Activated naive CD8-positive, alpha-beta T cell treated with anti-CD3 and anti-CD28 coated beads, Interleukin-2, amount 50 U/mL, for 16 hours (primary cell): ENCODE data around the gene XPO4.
"Not testable (repeated sequence)": the region's sequence is repeated elsewhere in the genome, so short reads cannot be mapped to it uniquely, and the experiment has no call there.

ENCODE experiments used
- DNase-seq: peaks from one replicate; pipeline ENCODE4 v3.0.0-alpha.2; 2020; ENCODE audit warnings: low read depth, low spot score

Gene XPO4

DNA sequence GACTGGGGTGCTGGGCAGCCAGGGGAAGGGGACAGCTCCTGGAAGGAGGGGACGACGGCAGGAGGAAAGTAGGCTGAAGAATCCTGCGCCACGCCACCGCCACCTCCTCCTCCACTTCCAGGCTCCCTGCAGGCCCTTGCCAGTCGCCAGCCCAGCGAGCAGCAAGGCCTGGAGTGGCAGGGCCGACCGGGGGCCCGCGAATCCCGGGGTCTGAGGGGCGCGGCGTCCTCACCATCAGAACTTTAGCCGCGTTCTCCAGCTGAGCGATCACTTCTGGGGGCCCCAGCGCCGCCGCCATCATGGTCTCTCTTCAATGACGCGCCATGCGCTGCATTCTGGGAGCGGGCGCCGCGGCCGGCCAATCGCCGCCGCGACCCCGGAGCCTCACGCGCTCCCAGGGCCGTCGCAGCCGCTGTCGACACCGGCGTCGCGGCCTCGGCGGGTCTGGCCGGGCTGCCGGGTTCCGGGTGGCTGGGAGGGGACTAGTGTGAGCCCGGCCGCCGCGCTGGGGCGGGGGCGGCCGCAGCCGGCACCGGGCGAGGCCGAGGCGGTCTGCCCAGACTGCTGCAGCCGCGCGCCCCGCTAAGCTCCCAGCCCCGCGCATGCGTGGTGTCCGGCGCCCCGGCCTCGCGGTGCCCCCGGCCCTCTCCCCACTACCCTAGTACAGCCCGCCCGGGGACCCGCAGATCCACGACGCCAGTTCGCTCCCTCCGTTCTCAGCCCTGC lies at the start of gene XPO4:
Gene XPO4, minus strand, starts transcription at position 309 of the 726 bp plus-strand sequence. Its CDS starts 8 bp downstream, at position 301.
- DNase-seq = peak; percentile 62

DNA sequence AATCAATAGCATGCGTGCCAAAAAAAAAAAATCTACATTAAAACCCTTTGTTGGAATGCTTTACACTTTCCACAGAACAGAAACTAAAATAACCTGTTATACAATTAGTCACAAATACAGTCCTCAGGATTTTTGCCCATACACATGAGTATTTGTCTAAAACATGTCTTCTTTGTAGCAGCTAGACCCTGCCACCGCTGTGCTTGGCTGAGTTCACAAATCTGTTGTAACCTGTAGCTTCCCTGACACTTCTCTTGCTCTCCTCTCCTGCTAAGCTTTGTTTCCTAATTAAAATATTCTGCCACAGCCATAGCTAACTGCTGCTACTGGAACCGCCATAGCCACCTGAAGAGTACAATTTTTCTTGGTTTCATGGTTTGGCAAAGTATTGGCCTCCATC lies 45.5 kb upstream of the XPO4 start:
- not testable (repeated sequence) for DNase-seq

DNA sequence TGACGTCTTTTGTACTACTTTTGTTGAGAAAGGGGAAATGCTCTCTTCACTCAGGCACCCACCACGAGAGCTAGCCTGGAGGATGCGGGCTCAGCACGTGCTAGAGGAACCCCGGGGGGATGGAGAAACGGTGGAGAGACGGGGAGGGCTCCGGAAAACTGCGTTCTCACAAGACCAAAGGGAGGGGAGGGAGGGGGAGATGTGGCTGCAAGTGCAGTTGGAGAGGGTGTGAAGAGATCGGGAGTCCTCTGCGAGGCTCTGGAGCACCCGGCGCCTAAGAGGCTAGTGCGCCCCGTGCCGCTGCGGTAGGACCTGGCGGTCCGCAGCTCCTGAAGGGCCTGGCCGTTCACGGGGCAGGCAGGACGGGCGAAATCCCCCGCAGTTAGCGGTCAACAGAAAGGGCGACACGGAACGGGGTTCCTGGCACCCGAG lies 43.4 kb upstream of the XPO4 start:
- DNase-seq = no peak

DNA sequence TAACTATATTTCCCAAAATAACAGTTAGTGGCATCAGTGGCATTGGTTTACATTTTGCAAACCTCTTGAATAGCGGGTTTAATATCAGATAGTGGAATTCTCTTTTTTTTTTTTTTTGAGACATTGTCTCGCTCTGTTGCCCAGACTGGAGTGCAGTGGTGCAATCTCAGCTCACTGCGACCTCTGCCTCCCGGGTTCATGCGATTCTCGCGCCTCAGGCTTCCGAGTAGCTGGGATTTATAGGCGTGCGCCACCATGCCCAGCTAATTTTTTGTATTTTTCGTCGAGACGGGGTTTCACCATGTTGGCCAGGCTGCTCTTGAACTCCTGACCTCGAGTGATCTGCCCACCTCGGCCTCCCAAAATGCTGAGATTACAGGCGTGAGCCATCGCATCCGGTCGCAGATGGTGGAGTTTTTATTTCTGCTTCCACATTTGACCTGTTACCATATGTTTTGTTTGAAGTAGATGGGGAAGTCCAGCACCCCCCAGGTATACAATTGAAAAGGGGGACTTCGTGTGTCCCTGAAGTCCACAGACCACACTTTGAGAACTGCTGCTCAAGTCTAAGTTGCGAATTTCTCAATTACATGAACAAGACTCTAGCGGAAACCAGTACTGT lies 40.5 kb upstream of the XPO4 start:
- DNase-seq = no peak

GRCh38 chr13:20940511-20940910 lies 38.0 kb upstream of the XPO4 start:
- DNase-seq = not testable (repeated sequence)

DNA sequence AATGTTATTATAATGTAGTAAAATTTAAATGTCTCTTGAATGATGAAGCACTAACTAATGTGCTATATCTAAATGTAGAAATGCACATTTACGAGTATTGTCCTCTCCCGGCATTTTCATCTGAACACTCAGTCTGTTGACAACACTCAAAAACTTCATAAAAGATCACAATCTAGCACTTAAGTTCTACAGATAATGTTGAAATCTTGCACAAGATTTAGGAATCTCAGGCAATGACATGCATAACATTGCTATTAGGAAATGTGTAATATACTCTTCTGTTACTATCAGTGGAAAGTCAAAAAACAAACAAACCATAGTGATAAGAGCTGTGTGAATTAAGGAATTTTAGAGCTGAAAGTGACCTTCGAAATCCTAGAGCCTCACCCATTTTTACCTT lies 37.5 kb upstream of the XPO4 start:
- no peak for DNase-seq

DNA sequence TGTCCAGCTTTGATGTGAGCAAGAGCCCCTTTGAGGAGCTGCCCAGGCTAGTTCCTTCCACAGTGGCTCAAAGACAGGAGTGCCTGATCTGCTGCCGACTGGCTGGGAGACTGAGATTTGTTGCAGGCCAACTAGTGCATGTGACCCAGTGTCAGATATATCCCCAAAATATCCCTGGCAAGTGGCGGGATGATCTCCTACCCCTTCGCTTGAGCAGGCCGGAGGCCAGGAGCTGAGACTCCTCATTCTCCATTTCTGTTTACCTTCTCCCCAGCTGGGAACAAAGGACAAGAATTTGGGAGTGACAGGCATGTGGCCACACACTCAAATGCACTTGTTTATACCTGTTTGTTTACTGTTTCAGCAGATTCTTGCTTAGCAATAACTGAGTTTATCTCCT lies 37.1 kb upstream of the XPO4 start:
- DNase-seq = no peak

DNA sequence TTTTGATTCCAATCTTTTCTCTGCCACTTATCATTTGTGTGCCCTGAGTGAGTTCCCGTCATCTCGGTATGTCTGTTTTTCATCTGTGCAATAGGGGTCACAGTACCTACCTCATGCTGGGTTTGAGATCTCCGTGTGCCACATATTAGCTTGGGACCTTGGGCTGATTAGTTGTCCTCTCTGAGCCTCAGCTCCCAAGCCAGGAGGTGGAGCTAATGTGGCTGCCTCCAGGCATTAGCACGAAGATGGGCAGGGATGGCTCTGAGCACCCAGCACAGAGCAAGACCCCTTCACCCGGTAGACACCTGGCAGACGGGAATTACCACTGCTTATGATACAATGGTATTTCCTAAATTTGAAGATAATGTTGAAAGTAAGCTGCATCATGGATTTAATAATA lies 35.8 kb upstream of the XPO4 start:
- DNase-seq = no peak

DNA sequence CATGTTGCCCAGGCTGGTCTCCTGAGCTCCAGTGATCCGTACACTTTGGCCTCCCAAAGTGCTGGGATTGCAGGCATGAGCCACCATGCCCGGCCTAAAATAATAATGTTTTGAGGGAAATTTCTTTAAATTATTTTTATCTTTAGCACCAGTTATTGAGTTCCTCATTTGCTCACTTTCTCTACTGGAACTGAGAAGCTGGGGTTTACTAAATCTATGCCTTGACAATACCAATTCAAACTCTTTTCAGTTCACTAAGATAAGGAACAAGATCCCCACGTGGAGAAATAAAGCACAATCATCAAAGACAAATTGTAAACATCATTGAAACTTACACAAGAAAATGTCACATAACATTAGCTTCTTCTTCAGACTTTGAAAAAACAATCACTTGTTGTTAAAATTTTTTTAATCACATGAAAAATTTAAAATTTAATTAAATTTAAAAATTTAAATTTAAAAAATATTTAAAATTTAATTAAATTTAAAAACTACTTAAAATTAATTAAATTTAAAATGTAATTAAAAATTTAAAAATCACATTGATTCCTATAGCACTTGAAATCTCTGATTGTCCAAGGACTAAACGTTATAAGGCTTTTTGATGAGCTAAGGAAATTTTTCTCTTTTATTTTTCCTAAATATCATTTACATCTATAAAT lies 25.2 kb upstream of the XPO4 start:
- no peak for DNase-seq

DNA sequence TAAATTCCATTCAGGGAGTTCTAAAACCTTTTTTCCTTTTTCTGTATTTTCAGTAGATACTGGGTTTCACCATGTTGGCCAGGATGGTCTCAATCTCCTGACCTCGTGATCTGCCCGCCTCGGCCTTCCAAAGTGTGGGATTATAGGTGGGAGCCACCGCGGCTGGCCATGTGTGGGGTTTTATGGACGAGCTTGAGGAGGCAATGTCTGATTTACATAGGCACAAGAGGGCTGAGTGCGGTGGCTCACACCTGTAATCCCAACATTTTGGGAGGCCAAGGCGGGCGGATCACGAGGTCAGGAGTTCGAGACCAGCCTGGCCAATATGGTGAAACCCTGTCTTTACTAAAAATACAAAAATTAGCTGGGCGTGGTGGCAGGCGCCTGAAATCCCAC lies 22.8 kb upstream of the XPO4 start:
- not testable (repeated sequence) for DNase-seq

GRCh38 chr13:20924758-20925394 lies 22.3 kb upstream of the XPO4 start:
- DNase-seq = peak; percentile 46

DNA sequence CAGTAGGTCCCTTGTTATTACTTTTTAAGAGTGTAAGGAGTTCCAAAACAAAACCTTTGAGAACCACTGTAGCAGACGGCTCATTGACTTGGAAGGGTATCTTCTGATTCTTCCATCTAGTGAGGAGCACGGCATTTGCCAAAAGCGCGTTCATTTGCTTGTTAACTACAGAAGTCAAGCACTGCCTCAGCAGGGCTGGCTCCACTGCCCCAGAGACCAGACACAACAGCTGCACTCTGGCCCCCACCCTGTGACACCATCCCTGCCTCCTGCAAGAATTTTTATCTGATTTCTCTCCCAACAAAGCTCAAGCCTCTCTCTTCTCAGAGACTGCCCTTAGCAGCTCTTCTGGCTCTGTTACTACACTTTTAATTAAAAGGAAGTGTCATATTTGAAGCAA lies 20.7 kb upstream of the XPO4 start:
- no peak for DNase-seq

- no peak for DNase-seq
Measured at GRCh38 chr13:20921572-20921971, 19.0 kb upstream of the XPO4 start.

GRCh38 chr13:20915676-20916075 lies 13.1 kb upstream of the XPO4 start:
- DNase-seq = not testable (repeated sequence)

GRCh38 chr13:20911037-20911436 lies 8.5 kb upstream of the XPO4 start:
- no peak for DNase-seq

DNA sequence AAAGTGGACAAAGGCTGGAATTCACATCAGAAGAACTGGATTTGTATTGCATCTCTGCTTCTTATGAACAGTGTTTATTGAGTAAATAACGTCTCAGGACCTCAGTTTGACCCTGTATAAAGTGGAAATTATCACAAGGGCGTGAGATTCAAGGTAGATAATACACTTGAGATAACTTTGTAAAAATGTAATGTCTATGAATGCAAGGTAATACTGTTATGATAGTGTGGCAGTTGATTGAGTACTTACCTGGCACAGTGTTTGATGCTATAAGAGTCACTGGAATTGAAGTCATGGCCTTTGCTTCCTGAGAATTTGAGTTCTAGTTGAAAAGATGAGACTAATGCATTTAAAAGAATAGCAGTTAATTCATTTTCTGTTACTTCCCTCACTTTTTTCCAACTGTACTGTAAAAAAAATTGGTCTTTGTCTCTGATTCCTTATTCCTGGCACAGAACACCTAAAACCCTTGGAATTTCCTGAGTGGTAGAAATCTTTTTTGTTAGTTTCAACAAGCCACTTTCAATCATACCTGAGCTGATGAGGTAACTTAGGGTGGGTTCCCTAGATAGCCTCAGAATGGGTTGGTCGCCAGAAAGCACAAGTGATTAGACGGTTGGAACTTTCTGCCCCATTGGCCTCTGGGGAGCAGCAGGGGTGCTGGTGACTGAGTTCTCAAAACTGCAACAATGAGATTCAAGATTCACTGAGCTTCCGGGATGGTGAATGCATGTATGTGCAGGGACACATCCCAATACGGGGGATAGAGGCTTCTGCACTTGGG lies 6.4 kb upstream of the XPO4 start:
- DNase-seq = no peak

DNA sequence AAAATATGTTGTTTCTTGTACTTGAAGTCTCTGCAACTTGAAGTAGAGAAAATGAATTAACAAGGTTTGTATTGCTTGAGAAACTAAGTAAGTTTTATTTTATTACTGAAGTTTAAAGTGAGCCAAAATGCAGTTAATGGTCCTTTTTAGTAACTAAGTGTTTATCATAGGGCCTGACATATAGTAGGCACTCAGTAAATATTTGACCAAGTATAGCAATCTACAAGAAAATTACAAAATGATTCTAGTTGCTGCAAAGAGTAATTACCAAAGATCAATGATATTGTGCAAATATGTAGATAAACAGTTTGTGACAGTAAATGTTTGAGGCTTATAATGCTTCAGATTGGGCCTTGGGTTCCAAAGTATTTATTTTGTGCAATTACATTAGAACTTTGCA lies 2.4 kb upstream of the XPO4 start:
- DNase-seq = no peak

DNA sequence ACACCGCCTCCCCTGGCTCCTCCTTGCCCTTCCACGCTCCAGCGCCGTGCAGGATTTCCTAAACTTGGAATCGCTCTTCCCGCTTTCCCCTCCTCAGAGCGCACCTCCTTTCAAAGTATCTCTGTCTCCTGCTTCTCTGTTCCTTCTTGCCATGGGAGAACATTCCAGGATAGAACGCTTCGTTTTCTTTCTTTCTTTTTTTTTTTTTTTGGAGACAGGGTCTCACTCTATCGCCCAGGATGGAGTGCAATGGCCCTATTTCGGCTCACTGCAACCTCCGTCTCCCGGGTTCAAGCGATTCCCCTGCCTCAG lies 574 bp upstream of the XPO4 start:
- no peak for DNase-seq

DNA sequence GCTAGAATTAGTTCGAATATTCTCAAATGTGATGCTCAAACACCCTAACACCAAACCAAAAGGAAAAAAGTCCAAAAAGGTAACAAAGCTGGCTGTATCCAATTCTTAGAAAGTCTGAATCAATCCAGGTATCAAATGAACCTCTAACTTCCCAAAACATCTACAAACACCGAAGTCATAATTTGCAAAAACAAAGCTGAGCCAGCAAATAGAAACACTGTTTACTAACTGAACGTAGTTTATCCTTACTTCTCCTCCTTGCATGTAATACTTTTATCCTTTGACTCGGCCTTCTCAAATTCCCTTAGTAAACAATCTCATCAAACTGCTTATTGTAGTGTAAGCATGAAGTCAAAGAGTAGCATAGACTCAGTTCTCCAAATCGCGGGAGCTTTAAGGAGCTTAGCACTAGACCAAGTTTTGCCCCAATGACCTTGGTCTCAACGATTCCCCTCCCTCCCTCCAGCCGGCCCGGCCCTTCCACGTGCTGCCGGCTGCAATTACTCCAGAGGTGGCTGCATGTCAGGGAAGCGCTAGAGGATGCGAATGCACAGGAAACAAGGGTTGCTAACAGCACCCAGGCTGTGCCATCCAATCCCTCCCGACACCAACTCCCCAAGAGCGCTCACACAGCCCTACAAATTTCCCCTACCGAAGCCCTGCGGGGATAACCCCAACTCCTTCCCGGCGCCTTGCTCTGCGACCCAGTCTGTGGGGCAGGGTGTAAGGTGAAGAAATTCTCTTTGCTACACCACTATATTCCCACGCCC lies 693 bp downstream of the XPO4 start:
- no peak for DNase-seq

DNA sequence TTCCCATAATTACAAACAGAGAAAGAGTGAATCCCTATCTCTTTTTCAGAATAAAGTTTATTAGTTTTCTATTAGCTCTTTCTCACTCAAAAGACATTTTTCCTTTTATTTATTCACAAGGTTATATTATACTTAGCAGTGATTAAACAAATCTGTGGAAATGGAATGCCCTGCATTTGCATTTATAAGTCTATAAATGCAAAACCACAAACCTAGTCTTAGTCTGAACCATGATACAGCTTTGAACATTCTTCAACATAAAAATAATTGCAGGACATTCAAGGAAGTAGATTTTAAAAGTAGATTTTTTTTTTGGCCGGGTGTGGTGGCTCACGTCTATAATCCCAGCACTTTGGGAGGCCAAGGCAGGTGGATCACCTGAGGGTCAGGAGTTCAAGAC lies 8.3 kb downstream of the XPO4 start:
- no peak for DNase-seq

DNA sequence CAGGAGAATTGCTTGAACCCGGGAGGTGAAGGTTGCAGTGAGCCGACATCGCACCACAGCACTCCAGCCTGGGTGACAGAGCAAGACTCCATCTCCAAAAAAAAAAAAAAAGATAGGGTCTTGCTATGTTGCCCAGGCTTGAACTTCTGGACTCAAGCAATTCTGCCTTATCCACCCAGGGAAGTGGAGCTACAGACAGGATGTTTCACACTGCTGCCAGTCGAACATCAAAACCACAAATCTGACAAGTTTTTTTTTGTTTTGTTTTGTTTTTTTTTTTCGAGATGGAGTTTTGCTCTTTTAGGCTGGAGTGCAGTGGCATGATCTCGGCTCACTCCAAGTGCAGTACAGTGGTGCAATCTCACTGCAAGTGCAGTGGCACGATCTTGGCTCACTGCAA lies 10.8 kb downstream of the XPO4 start:
- DNase-seq = no peak
